GM21528 (cell line): ENCODE data around the gene PHLPP1.
A peak's percentile ranks its signal among the peaks of the same experiment; 100 is the strongest.
"Not testable (repeated sequence)": the region's sequence is repeated elsewhere in the genome, so short reads cannot be mapped to it uniquely, and the experiment has no call there.

Experiments
- ATAC-seq: cut with Tn5 transposase; IDR thresholded peaks from one replicate; pipeline ENCODE4 v1.9.1; 2021; ENCODE audit warnings: mild to moderate bottlenecking, moderate library complexity; ENCODE audit not compliant: unreplicated experiment, low FRiP score

Gene PHLPP1

DNA sequence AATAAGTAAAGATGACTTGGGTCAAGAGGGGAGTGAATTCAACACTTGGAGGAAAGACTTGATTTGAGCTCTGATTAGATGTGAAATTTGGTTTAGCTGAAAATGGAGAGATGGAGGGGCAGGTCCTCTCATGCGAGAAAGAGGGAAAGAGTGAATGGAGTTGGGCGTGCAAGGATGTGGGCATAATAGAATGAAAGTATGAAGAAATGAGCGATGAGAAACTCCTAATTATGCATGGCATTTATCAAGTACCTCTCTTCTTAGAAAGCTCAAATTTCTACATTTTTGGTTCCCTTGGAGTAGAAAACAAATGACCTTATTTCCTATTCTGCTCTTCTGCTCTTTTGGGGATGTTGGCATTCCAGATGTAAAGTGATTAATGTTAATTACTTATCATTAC lies 161.5 kb downstream of the PHLPP1 start:
- no peak for ATAC-seq

DNA sequence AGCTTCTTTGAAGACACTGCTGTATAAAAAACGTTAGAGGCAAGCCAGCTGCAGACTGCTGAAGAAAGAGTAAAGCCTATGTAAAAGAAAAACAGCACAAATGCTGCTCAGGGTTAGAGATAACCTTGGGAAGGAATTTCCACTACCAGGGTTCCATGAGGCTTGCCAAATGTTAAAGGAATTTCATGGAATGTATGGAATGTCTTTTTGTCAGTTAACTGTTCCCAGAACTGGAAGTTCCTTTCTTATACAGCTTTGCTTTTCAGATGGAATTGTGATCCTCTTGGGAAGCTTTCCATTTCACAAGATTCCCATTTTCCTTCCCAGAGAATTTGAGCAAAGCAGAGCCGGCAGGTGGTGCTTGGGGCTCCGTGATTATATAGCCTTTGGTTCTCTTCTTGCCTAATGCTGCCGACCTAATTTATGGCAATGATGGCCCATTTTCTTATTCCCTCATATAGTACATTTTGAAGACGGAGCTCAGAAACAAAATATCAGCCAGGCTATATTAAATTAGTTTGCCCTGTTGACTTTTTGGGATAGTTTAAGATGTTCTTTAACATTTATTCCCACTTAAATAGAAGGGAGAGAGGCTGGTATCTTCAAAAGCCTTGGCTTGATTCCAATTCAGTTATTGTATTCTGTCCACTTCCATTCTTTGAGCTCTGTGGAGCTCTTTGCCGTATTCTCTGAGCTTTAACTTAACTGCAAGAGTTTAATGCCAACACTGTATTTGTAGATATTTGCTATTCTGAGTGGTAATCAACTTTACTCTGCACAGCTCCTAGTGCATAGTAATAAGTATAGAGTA lies 162.3 kb downstream of the PHLPP1 start:
- no peak for ATAC-seq

DNA sequence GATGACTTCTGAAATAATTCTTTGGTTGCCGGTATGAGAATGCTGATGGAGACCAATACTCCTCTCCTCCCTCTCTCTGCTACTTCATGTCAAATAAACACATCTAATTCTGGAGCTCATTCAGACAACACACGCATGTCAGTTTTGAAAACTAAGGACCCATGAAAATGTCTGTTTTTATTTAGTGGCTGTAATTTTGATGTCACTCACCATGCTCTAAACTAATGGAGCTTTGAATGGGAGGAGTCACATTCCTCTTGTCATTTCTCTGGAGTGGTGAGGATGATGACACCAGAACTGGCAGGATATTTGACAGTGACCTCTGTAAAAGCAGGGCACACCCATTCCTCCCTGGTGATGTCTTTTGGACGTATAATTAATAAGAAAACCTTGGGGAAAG lies 163.0 kb downstream of the PHLPP1 start:
- ATAC-seq: no peak

DNA sequence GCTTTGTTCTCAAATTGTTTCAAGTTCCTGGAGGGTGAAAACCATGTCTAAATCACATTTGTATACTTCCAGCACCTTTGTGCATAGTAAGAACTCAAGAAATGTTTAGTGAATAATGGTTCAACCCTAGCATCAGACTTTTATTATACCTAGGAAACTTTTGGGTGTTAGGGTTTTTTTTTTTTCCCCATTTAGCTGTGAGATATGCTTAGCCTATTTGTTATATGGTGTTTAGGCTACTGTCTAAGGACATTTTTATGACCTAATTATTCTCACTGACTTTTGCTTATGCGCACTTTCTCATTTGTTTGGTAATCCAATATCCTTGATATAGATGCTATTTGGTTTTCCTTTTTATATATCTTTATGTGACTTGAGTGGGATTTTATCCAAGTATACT lies 164.7 kb downstream of the PHLPP1 start:
- ATAC-seq: no peak

DNA sequence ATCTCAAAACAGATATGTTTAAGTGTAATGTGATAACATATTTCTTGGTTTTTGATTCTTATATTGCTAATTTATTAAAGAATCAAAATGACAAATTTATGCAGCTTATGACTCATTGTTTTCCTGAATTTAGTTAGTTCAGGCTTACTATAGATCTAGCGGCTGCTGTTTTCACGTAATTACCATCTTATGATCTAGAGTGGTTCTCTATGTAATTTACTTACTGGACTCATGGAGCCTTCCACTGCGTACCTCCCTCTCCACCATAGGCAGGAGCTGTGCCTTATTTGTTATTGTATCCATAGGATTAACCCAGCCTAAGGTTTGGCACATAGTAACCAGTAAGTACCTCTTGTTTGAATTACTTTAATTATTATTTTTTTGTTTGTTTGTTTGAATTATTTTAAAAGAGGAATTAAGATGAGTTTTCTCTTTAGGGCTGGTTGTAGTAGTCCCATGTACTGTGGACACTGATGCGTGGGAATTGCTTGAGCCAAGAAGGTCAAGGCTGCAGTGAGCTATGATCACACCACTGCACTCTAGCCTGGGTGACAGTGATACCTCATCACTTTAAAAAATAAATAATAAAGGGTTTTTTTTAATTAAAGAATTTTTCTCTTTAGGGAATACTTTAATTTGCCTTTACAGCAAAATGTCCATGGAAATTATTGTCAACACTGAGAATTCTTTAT lies 165.5 kb downstream of the PHLPP1 start:
- no peak for ATAC-seq

DNA sequence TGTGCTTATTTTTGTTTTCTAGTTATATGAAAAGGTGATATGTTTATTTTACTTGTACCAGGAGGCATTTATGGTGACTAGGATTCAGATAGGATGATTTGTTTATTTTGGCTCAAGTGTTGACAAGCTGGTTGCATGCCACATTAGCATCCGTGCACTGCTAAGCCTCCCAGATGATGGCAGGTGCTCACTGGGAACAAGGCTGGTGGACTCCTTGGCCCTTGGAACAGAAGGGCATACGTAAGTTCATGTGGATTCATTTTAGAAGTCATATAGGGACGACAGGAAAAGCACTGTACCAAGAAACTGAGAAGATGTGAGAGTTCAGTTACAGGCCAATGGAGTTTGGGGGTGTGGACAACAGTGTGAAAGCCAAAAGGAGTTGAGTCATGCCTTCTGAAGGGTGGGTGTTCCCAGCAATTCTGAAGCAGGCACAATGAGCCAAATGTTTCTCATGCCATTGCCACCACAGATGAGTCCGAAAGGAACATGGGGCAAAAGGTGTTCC lies 166.2 kb downstream of the PHLPP1 start:
- ATAC-seq: no peak

DNA sequence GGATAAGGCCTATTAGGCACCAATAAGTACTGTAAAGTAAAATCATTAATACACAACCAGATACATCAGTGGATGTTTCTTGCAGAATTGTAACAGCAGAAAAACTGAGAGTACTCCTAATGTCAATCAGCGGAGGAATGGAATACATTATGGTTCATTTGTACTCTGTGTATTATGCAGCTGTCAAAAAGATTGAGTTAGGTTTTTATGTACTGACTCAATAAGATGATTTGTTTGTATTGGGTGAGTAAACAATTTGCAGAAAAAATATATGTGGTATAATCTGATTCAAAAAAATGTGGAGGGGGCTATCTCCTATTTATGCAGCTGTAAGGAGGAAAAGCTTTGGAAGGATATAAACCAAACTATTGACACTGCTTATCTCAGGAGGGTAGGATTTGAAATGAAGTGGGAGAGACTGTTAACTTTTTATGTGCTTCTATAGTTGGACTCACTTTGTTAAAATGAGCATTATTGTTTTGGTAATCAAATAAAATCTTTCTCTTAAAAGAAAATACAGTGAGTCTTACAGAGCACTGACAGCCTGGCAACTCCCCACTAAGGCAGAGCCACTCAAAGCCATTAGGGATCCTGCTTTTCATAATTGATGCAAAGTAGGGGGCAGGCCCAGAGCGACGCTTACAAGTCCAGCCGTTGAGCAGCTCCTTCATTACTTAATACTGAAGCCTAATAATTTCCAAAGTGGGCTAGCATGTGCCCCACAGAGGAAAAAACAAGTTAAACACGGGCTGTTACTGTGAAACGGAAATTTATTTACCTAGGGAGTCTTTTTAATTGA lies 168.8 kb downstream of the PHLPP1 start:
- ATAC-seq: no peak

DNA sequence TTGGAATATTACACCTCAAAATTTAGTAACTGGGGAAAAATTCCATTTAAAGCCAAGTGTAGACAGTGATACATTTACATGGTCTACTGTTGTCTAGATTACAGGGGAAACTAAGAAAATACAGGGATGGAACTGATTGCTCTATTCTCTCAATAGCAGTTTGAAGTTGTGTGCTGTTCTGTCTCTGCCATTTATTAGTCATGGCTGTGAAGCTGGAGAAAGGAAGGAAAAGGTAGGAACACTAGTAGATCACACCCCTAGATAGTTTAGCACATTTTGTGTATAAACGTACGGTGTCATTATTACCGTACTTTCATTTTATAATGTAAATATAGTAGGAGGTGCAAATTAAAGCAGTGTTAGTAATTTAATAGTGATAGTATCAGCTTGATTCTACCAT lies 170.5 kb downstream of the PHLPP1 start:
- ATAC-seq: no peak

DNA sequence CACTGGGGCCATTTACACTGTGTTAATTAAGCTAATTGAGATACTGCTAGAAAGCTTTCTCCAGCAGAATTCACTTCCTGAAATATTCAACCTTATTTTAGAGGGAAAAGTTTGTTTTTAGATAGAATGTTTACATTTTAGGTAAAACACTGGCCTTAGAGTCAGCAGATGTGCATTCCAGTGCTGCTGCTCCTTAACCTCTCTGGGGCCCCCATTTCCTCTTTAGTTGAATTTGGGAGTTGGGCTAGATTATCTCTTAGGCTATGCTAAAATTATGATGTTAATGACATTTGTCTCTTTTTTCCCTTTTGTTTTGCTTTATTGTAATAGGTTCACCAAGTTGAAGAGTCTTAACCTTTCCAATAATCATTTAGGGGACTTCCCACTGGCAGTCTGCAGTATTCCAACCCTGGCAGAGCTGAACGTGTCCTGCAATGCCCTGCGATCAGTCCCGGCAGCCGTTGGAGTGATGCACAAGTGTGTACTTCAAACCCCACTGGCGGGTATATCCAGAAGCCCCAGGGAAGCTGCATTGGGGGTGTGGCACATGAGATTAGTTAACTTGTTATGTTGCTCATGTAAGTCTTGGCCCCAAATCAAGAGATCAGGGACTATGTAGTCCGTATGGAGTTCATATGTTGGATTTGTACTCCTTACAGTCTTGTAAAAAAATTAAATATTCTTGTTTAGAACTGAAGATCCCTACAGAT lies 179.5 kb downstream of the PHLPP1 start:
- ATAC-seq: no peak

DNA sequence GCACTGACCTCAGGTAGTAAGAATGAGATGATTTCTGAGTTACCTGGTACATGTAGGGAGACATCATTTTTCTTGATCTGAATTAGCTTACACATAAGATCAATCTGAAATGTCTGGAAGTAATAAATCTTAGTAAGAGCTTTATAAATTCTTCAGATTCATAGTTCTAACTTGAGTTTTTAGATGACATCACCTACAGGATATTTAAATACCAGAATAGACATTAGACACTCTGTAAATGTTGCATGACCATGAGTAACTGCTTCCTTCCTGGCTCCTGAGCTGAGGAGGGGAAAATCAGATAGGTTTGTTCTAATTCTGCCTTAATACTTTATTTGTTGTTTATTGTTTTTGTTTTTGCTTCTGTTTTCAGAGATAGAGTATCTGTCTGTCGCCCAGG lies 181.8 kb downstream of the PHLPP1 start:
- ATAC-seq: no peak

DNA sequence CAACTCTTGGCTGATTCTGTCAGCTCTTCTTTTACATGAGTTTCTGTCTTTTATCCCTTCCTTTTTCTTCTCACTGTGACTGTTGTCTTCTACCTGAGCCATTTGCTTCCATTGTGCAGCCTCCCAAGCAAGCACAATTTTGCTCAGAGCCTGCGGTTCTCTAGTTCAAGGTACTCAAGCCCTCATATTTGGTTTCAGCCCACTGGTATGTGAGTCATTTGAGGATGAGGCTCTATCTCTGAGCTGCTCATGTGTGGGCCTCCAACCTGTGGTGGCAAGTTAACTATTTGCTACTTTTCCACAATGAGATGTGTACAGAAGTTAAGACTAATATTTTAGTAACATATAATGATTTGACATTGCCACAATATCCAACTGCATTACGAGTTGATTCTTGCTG lies 183.0 kb downstream of the PHLPP1 start:
- ATAC-seq: peak; percentile 87

DNA sequence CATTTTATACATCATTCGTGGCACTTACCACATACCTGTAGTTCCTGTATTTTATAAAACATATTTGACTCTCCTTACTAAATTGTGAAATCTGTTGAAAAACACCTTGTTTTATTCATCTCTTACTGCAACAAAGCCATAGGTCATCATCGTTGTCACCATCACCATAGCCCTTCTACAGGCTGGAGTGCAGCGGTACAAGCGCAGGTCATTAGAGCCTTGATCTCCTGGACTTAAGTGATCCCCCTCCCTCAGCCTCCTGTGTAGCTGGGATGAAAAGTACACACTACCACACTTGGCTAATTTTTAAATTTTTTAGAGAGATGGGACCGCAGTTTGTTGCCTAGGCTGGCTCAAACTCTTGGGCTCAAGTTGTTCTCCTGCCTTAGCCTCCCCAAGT lies 184.2 kb downstream of the PHLPP1 start:
- ATAC-seq: no peak

DNA sequence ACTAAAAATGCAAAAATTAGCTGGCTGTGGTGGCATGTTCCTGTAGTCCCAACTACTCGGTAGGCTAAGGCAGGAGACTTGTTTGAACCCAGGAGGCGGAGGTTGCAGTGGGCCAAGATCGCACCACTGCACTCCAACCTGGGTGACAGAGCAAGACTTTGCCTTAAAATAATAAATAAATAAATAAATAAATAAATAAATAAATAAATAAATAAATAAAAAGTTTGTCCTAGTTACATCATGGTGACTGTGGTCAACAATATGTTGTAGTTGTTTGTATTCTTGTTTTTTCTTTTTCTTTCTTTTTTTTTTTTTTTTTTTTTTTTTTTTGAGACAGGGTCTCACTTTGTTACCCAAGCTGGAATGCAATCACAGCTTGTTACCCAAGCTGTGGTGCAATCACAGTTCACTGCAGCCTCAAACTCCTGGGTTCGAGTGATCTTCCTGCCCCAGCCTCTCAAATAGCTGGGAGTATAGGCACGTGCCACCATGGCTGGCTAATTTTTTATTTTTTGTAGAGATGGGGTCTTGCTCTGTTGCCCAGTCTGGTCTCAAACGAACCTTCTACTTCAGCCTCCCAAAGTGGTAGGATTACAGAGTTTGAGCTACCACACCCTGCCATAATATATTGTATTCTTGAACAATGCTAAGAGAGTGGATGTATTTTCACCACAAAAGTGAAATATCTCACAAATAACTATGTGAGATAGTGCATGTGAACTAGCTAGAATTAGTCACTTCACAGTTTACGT lies 185.0 kb downstream of the PHLPP1 start:
- ATAC-seq: no peak

DNA sequence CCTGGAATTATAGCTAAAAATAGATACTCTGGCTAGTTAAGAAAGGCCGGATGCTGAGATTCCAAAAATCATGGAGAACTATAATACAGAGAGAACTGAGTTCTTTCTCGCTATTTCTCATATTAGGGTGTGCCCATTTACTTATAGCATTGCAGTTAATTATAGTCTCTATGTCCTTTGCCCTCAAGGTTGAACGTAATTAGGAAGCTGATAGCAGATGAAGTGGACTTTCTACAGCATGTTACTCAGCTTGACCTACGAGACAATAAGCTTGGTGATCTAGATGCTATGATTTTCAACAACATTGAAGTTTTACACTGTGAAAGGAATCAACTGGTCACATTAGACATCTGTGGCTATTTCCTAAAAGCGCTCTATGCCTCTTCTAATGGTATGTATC lies 187.4 kb downstream of the PHLPP1 start:
- no peak for ATAC-seq

DNA sequence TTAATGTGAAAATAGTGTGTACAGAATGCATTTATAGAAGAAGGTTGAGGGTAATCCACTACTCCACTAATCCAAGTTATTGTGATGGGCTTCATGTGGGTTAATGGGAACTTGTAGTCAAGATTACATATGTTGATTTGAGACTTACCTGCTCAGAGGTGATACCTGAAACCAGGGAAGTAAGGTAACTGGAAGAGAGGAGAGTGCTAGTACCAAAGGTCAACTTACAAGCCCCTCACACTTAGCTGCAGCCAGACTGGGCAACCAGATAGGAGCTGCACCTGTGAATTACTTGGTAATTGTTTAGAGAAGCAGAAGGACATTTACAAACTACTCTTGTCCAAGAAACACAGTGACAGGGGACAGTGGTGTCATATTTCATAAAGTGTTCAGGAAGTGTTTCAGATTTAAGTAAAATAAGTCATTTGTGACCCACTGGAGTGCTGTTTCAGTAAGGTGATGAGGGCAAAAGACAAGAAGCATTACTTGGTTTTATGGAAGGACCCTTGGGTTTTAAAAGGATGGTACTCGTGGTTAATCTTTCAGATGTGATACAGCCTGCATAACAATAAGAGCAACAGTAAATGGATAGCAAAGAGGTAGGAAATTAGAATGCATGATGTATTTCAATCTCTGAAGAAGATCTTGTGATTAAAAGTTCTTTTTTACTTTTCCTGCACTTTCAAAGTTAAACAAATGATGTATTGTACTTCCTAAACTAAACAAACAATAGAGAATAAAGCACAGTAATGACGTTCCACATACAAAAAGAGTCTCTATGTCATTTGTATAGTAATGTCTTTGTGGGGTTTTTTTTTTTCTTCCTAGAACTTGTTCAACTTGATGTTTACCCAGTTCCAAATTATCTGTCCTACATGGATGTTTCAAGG lies 189.3 kb downstream of the PHLPP1 start:
- ATAC-seq: no peak

DNA sequence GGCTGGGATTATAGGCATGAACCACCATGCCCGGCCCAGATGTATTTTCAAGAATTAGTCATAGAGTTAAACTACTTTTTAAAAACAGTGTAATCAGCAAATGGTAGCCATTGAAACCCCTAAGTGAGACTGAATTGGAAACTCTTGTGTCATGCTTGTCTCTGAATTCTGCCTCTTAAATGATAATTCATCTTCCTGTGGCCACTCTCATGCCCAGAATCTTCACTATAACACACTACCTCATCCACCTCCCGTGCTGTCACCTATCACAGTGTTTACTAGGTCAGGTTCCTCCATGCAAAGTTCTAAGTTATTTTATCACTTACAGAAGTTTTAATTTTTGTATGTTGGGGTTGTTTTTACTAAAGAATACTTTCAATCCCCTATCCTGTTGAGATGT lies 197.5 kb downstream of the PHLPP1 start:
- no peak for ATAC-seq

DNA sequence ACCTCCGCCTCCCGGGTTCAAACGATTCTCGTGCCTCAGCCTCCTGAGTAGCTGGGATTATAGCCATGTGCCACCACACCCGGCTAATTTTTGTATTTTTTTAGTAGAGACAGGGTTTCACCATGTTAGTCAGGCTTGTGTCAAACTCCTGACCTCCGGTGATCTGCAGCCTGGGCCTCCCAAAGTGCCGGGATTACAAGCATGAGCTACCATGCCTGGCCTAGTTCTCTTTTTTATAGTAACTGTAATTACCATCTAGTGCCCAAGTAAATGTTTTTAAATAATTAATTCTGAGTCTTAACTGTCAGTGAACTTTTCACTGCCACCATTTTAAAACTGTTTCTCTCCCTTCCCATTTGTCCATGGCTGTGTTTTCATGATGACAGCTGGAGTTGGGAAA lies 198.5 kb downstream of the PHLPP1 start:
- not testable (repeated sequence) for ATAC-seq

DNA sequence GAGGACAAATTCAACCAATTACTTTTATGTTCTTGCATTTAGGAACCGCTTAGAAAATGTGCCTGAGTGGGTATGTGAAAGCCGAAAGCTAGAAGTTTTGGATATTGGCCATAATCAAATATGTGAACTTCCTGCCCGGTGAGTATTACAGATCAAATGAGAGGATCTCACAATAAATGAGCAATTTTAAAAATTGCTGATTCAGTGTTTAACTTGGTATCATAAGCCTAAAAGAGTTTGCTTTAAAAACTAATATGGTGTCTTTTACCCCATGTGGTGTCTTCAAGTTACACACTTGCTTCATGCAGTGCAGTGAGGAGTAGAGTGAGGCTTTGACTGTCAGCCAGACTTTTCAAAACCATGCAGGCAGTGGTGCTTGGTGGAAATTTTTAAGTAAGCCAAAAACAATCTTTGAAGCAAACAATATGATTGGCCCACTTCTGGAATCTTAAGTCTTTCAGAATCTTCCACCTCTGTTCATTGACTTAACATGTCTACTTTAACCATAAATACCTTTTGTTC lies 199.6 kb downstream of the PHLPP1 start:
- ATAC-seq: no peak

DNA sequence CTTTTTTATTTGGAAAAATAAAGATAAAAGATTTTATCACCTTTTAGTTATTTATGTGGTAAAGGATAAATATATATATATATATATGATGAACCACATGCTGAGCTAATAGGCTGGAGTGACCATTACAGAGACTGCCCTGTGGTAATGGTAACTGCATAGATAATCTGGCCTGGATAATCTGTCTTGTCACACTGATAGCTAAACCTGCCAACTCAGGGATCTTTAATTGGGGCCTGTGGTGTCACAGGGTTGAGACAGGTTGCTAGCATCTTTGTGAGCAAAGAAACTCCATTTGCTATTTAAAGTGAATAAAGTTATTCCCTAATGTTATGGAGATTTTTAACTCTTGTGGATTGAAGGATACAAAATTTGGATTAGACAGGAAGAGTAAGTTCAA lies 203.0 kb downstream of the PHLPP1 start:
- no peak for ATAC-seq
